ENCODE results near the gene GJD2. TPM values are rescaled to one million over a fixed set of nuclear protein-coding genes. Genes with fewer than 3 reads are reported as not detected.
A peak's percentile ranks its signal among the peaks of the same experiment; 100 is the strongest.

GJD2 gene
- total RNA-seq, 4 donors from 2014 or later = not detected

DNA sequence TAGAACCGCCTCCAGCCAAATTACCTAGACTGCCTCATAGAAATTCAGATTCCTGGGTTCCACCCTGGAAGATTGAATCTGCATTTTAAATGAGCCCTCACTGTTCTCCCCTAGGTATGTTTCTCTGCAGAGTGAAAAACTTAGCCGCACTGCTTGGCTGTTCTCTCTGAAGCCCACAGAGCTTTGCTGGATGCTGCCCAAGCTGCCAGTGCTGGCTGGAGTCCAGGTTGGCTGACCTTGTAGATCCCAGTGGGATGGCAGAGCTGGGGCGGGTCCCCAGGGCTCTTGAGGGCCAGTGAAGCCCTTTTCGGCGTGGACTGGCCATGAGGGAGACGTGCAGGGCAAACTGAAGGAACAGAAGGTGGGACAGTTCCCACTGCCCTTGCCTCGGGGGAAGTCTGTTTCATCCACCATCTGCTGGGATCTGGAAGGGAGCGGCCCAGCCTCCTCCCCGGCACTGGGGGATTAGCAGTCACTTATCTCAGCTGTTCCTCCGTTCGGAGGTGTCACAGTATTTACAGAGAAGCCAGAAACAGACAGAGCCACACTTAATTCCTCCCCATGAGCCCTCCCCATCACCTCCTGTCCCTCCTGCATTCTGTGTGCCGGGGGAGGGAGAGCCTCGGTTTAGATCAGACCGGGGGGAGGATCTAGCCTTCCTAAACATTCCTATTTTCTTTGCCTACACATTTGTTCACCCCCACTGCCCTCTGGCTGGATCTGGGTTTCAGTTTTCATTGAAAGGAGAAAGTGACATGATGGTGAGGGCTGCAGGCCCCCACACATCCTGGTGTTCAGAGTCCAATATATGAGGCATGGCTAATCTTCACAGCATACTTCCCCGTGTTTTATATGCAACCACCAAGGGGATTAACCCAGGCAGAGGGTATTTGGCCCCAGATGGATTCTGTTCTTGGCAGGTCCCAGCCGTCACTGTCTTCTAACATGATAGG is 44.6 kb upstream of the GJD2 start:
- H3K36me3 ChIP-seq = no peaks in the 10 kb centered on the region
- H3K4me1 ChIP-seq = peaks cover 0 to 24% (median 0%) of the 10 kb centered on the region in 4 donors
- H3K27ac ChIP-seq = peak overlapping the region in 1 of 4 donors; percentile 12
- 26 to 29% methylated on average over 14 to 16 of the region's 16 CpGs for WGBS, 2 donors
- DNase-seq (ENCODE audit: low spot score in 2 of 2) = no peak
- TF ChIP-seq, protein P1, sequence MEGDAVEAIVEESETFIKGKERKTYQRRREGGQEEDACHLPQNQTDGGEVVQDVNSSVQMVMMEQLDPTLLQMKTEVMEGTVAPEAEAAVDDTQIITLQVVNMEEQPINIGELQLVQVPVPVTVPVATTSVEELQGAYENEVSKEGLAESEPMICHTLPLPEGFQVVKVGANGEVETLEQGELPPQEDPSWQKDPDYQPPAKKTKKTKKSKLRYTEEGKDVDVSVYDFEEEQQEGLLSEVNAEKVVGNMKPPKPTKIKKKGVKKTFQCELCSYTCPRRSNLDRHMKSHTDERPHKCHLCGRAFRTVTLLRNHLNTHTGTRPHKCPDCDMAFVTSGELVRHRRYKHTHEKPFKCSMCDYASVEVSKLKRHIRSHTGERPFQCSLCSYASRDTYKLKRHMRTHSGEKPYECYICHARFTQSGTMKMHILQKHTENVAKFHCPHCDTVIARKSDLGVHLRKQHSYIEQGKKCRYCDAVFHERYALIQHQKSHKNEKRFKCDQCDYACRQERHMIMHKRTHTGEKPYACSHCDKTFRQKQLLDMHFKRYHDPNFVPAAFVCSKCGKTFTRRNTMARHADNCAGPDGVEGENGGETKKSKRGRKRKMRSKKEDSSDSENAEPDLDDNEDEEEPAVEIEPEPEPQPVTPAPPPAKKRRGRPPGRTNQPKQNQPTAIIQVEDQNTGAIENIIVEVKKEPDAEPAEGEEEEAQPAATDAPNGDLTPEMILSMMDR (IDR thresholded peaks at IDR 0.05) = no peak
- TF ChIP-seq POLR2A (IDR thresholded peaks at IDR 0.05) (no peak), EP300 (IDR thresholded peaks at IDR 0.05) (no peak)
- H3K9me3 ChIP-seq = no peaks in the 10 kb centered on the region
- H3K27me3 ChIP-seq = peaks cover 0 to 21% of the 10 kb centered on the region in 2 donors
- H3K4me3 ChIP-seq = no peak overlapping the region

DNA sequence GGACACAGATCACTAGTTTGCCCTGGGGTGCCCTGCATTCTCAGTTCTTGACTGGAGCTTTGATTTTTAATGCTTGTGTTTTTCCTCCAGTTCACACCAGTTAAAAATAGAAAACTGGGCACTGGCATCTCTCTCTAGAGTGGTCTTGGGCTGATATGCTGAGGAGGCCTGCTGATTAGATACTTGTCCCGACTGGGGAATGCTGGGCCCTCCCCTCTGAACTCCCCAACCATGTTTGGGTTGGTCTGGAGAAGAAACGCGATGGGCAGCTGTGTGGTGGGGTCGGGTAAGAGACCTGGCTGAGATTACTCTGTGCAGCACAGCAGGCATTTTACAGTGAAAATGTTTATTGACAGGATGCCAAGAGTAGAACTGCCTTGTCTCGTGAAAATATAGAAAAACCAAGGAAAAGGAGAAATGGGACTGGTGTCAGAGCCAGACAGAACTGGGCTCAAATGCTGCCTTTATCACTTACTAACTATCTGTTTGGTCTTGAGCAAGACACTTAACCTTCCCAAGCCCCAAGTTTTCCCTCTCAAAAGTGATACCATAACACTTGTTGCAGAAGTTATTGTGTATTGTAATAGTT is 42.1 kb upstream of the GJD2 start:
- Histone ChIP-seq H3K4me3 (no peak overlapping the region), H3K27ac (no peak overlapping the region), H3K4me1 (peaks cover 0 to 24% (median 0%) of the 10 kb centered on the region in 4 donors), H3K36me3 (no peaks in the 10 kb centered on the region), H3K27me3 (peaks cover 0 to 32% of the 10 kb centered on the region in 2 donors), H3K9me3 (no peaks in the 10 kb centered on the region)
- no peak for DNase-seq (ENCODE audit: low spot score in 2 of 2)
- WGBS, 2 donors = 34 to 41% methylated on average over 5 of the region's 5 CpGs
- TF ChIP-seq, protein P1 (IDR thresholded peaks at IDR 0.05) = no peak
- no peak for TF ChIP-seq POLR2A (IDR thresholded peaks at IDR 0.05)
- TF ChIP-seq EP300 (IDR thresholded peaks at IDR 0.05) = no peak

DNA sequence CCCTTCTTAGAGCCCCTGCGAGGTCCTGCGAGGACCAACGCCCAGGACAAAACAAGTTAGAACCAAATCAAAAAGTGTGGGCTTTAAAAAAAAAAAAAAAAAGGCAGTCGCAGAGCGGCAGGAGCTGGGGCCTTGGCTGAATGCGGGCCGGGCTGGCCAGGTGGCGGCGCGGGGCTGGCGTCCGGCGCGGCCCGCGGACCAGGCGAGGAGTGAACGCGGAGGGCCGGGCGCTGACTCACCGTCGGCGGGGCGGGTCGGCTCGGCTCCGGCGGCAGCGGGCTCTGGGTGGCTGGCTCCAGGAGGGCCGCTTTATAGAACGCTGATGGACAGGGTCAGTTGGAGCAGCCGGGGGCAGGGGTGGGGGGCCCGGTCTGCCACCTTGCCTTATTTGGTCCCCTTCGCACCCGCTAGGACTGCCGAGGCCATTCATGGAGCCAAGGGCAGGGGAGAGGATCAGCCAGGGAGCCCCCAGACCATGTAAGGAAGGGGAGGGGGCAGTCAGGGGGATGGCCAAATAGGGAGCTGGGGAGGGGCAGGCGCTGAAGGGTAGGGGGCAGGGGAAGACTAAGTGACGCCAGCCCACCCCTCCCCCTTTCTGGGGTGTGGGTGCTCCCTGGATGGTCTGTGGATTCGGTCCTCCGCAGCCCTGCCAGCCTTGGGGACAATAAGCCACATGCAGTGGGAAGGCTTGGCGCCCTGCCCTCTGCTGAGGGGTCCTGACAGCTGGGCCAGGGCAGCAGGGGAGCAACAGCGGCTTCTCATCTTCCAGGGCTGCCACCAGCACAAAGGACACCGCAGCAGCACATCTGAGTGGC is 40.7 kb upstream of the GJD2 start, which contains the start of gene ACTC1:
Gene ACTC1 (minus strand): TSS at position 283 of the 815 bp plus-strand sequence. CDS start 741 bp downstream, outside the sequence.
- peaks cover 0 to 32% of the 10 kb centered on the region in 2 donors for H3K27me3 ChIP-seq
- 1 to 7% methylated on average over 34 to 37 of the region's 44 CpGs for WGBS, 2 donors
- H3K4me3 ChIP-seq = peak within 1 kb of the TSS in 1 of 4 donors; percentile 13
- no peak for DNase-seq (ENCODE audit: low spot score in 2 of 2)
- TF ChIP-seq POLR2A (IDR thresholded peaks at IDR 0.05) (no peak), EP300 (IDR thresholded peaks at IDR 0.05) (no peak)
- TF ChIP-seq, protein P1 (IDR thresholded peaks at IDR 0.05) = no peak
- H3K4me1 ChIP-seq = peaks cover 0 to 24% (median 0%) of the 10 kb centered on the region in 4 donors
- no peaks in the 10 kb centered on the region for H3K36me3 ChIP-seq
- H3K27ac ChIP-seq = no peak within 1 kb of the TSS
- no peaks in the 10 kb centered on the region for H3K9me3 ChIP-seq

DNA sequence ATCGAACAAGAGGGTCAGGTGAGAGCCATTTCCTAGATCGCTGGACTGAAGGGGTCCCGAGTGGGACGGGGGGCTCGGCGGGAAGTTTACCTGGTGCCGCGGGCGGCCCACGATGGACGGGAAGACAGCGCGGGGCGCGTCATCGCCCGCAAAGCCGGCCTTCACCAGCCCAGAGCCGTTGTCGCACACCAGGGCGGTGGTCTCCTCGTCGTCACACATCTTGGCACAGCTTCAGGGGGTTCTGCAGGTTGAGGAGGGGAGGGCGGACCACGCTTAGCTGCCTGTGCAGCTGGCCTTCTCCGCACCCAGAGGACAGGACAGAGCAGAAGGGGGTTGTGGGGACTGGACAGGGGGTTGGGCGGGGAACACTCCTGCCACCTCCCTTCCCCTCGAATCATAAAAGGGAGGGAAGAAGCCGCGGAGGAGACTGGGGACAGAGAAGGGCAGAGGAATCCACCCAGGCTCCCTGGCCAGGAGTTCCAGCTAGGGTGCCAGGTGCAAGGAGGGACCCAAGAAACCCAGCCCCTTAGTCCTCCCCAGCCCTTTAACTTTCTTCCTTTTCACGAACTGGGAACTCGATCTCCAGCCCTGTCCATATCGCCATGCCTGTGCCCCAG is 39.9 kb upstream of the GJD2 start:
- WGBS, 2 donors = 31 to 49% methylated on average over 33 of the region's 33 CpGs
- Histone ChIP-seq H3K4me3 (peak overlapping the region in 1 of 4 donors; percentile 13), H3K9me3 (no peaks in the 10 kb centered on the region), H3K27me3 (peaks cover 0 to 32% of the 10 kb centered on the region in 2 donors), H3K4me1 (peaks cover 0 to 22% (median 0%) of the 10 kb centered on the region in 4 donors), H3K36me3 (no peaks in the 10 kb centered on the region), H3K27ac (no peak overlapping the region)
- TF ChIP-seq, protein P1 (IDR thresholded peaks at IDR 0.05) = no peak
- no peak for TF ChIP-seq POLR2A (IDR thresholded peaks at IDR 0.05)
- TF ChIP-seq EP300 (IDR thresholded peaks at IDR 0.05) = no peak
- DNase-seq (ENCODE audit: low spot score in 2 of 2) = no peak
